ENCODE measurements around the gene MEP1A.

- no peak for TF ChIP-seq CTCF (conservative IDR thresholded peaks at IDR 0.05; ENCODE audit: low read depth, low read length)
- TF ChIP-seq EZH2 (IDR thresholded peaks at IDR 0.05; ENCODE audit: low read length, unreplicated experiment) = no peak
- no peak for TF ChIP-seq EZH2phosphoT487 (IDR thresholded peaks at IDR 0.05; ENCODE audit: borderline replicate concordance, low read length)
Measured at GRCh38 chr6:46773201-46773855, 19.9 kb upstream of the MEP1A start.

Data from PC-3 (cell line).